ENCODE results near the gene ALPI. TPM values are rescaled to one million over a fixed set of nuclear protein-coding genes. Genes with fewer than 3 reads are reported as not detected.

The ALPI gene
- total RNA-seq, 2 donors from 2014 or later = not detected

GRCh38 chr2:232490221-232491138 is 34.5 kb downstream of the ALPI start:
- Mint-ChIP-seq H3K9me3 (no peaks in the 10 kb centered on the region), H3K4me1 (ENCODE audit: low read depth) (no peaks in the 10 kb centered on the region), H3K27ac (no peak overlapping the region), H3K4me3 (no peak overlapping the region), H3K27me3 (ENCODE audit: low read depth) (peaks cover 20% of the 10 kb centered on the region), H3K36me3 (ENCODE audit: insufficient read depth in 2 of 2) (no peaks in the 10 kb centered on the region)
- no peak for ATAC-seq (replicated peaks in 1 of 2)
- no peak for DNase-seq

- no peak for ATAC-seq (replicated peaks in 1 of 2)
- H3K36me3 Mint-ChIP-seq (ENCODE audit: insufficient read depth in 2 of 2) = no peaks in the 10 kb centered on the region
- no peak overlapping the region for H3K27ac Mint-ChIP-seq
- H3K4me1 Mint-ChIP-seq (ENCODE audit: low read depth) = no peaks in the 10 kb centered on the region
- DNase-seq = no peak
- no peak overlapping the region for H3K4me3 Mint-ChIP-seq
- H3K9me3 Mint-ChIP-seq = no peaks in the 10 kb centered on the region
- H3K27me3 Mint-ChIP-seq (ENCODE audit: low read depth) = peaks cover 18% of the 10 kb centered on the region
These were observed 35.3 kb downstream of the ALPI start for GRCh38 chr2:232491139-232491780.

GRCh38 chr2:232492236-232492848 is 36.4 kb downstream of the ALPI start:
- Mint-ChIP-seq H3K4me1 (ENCODE audit: low read depth) (no peaks in the 10 kb centered on the region), H3K9me3 (no peaks in the 10 kb centered on the region), H3K36me3 (ENCODE audit: insufficient read depth in 2 of 2) (no peaks in the 10 kb centered on the region), H3K27ac (no peak overlapping the region), H3K4me3 (no peak overlapping the region), H3K27me3 (ENCODE audit: low read depth) (peaks cover 18% of the 10 kb centered on the region)
- ATAC-seq (replicated peaks in 1 of 2) (no peak), DNase-seq (no peak)

- DNase-seq (no peak), ATAC-seq (replicated peaks in 1 of 2) (no peak)
- H3K9me3 Mint-ChIP-seq = no peaks in the 10 kb centered on the region
- H3K4me3 Mint-ChIP-seq = no peak overlapping the region
- peaks cover 18% of the 10 kb centered on the region for H3K27me3 Mint-ChIP-seq (ENCODE audit: low read depth)
- H3K4me1 Mint-ChIP-seq (ENCODE audit: low read depth) = no peaks in the 10 kb centered on the region
- no peaks in the 10 kb centered on the region for H3K36me3 Mint-ChIP-seq (ENCODE audit: insufficient read depth in 2 of 2)
- no peak overlapping the region for H3K27ac Mint-ChIP-seq
These were observed 37.2 kb downstream of the ALPI start for GRCh38 chr2:232492963-232493700.

- Mint-ChIP-seq H3K27me3 (ENCODE audit: low read depth) (peaks cover 17% of the 10 kb centered on the region), H3K4me3 (no peak overlapping the region), H3K27ac (no peak overlapping the region), H3K36me3 (ENCODE audit: insufficient read depth in 2 of 2) (no peaks in the 10 kb centered on the region), H3K9me3 (no peaks in the 10 kb centered on the region), H3K4me1 (ENCODE audit: low read depth) (no peaks in the 10 kb centered on the region)
- no peak for ATAC-seq (replicated peaks in 1 of 2)
- no peak for DNase-seq
These were observed 37.9 kb downstream of the ALPI start for GRCh38 chr2:232493701-232494474.

- H3K36me3 Mint-ChIP-seq (ENCODE audit: insufficient read depth in 2 of 2) = no peaks in the 10 kb centered on the region
- H3K4me1 Mint-ChIP-seq (ENCODE audit: low read depth) = no peaks in the 10 kb centered on the region
- peaks cover 10% of the 10 kb centered on the region for H3K27me3 Mint-ChIP-seq (ENCODE audit: low read depth)
- no peak overlapping the region for H3K27ac Mint-ChIP-seq
- no peak for ATAC-seq (replicated peaks in 1 of 2)
- DNase-seq = no peak
- no peak overlapping the region for H3K4me3 Mint-ChIP-seq
- H3K9me3 Mint-ChIP-seq = no peaks in the 10 kb centered on the region
These were observed 38.6 kb downstream of the ALPI start for GRCh38 chr2:232494542-232494941.

GRCh38 chr2:232495292-232495691 is 39.3 kb downstream of the ALPI start:
- Mint-ChIP-seq H3K36me3 (ENCODE audit: insufficient read depth in 2 of 2) (no peaks in the 10 kb centered on the region), H3K4me1 (ENCODE audit: low read depth) (no peaks in the 10 kb centered on the region), H3K9me3 (no peaks in the 10 kb centered on the region), H3K27ac (no peak overlapping the region), H3K4me3 (no peak overlapping the region), H3K27me3 (ENCODE audit: low read depth) (peaks cover 8% of the 10 kb centered on the region)
- DNase-seq (no peak), ATAC-seq (replicated peaks in 1 of 2) (no peak)

- Mint-ChIP-seq H3K4me1 (ENCODE audit: low read depth) (no peaks in the 10 kb centered on the region), H3K36me3 (ENCODE audit: insufficient read depth in 2 of 2) (no peaks in the 10 kb centered on the region), H3K27me3 (ENCODE audit: low read depth) (peaks cover 12% of the 10 kb centered on the region), H3K9me3 (no peaks in the 10 kb centered on the region), H3K4me3 (no peak overlapping the region), H3K27ac (no peak overlapping the region)
- DNase-seq (no peak), ATAC-seq (replicated peaks in 1 of 2) (no peak)
These were observed 40.7 kb downstream of the ALPI start for GRCh38 chr2:232496501-232497270.

GRCh38 chr2:232497348-232497747 is 41.4 kb downstream of the ALPI start:
- Mint-ChIP-seq H3K27ac (no peak overlapping the region), H3K9me3 (no peaks in the 10 kb centered on the region), H3K4me1 (ENCODE audit: low read depth) (peaks cover 1% of the 10 kb centered on the region), H3K36me3 (ENCODE audit: insufficient read depth in 2 of 2) (no peaks in the 10 kb centered on the region), H3K4me3 (no peak overlapping the region), H3K27me3 (ENCODE audit: low read depth) (peaks cover 14% of the 10 kb centered on the region)
- ATAC-seq (replicated peaks in 1 of 2) = no peak
- DNase-seq = no peak

GRCh38 chr2:232498452-232498851 is 42.5 kb downstream of the ALPI start:
- Mint-ChIP-seq H3K4me3 (no peak overlapping the region), H3K9me3 (no peaks in the 10 kb centered on the region)
- no peak for ATAC-seq (replicated peaks in 1 of 2)

GRCh38 chr2:232501331-232501771 is 45.4 kb downstream of the ALPI start:
- Mint-ChIP-seq H3K27ac (no peak overlapping the region), H3K9me3 (no peaks in the 10 kb centered on the region), H3K27me3 (ENCODE audit: low read depth) (peaks cover 45% of the 10 kb centered on the region), H3K4me3 (no peak overlapping the region), H3K4me1 (ENCODE audit: low read depth) (peaks cover 15% of the 10 kb centered on the region), H3K36me3 (ENCODE audit: insufficient read depth in 2 of 2) (no peaks in the 10 kb centered on the region)
- DNase-seq (no peak), ATAC-seq (replicated peaks in 1 of 2) (no peak)

More at GRCh38 chr2:232498452-232498851, 42.5 kb downstream of the ALPI start:
- Mint-ChIP-seq H3K4me1 (ENCODE audit: low read depth) (peaks cover 5% of the 10 kb centered on the region), H3K27me3 (ENCODE audit: low read depth) (peaks cover 18% of the 10 kb centered on the region), H3K36me3 (ENCODE audit: insufficient read depth in 2 of 2) (no peaks in the 10 kb centered on the region), H3K27ac (no peak overlapping the region)
- DNase-seq = no peak

Data from activated T-cell treated with anti-CD3 and anti-CD28 coated beads, Interleukin-2, amount 50 U/mL, for 72 hours (primary cell).